Liver (tissue), 9 donors: ENCODE measurements around the gene RASSF8. TPM values are rescaled to one million over a fixed set of nuclear protein-coding genes. Genes with fewer than 3 reads are reported as not detected.

ENCODE experiments used
- DNase-seq: peaks from one replicate; pipeline ENCODE4 v3.0.0-alpha.2; 2017; ENCODE audit warnings: low spot score
- H3K27ac ChIP-seq, 2 donors: one replicate each; pipeline ENCODE4 v1.7.0; 2013; ENCODE audit warnings: inconsistent platforms in 2 of 2, low read length in 2 of 2, control low read depth in 1 of 2, low read depth in 1 of 2, mild to moderate bottlenecking in 1 of 2
- H3K27me3 ChIP-seq, 4 donors: one replicate each; pipeline versions ENCODE4 v1.6.1 to v1.7.0; 2013; ENCODE audit warnings: low read length in 3 of 4, inconsistent platforms in 1 of 4, mild to moderate bottlenecking in 1 of 4, moderate library complexity in 1 of 4; ENCODE audit not compliant: control insufficient read depth in 4 of 4, insufficient read depth in 4 of 4
- H3K36me3 ChIP-seq, 4 donors: one replicate each; pipeline versions ENCODE4 v1.6.1 to v1.7.0; 2013; ENCODE audit warnings: low read length in 3 of 4, mild to moderate bottlenecking in 3 of 4, low read depth in 1 of 4, moderate library complexity in 1 of 4; ENCODE audit not compliant: control insufficient read depth in 4 of 4, insufficient read depth in 3 of 4
- H3K4me1 ChIP-seq, 4 donors: one replicate each; pipeline versions ENCODE4 v1.6.1 to v1.7.0; 2013; ENCODE audit warnings: low read length in 3 of 4, mild to moderate bottlenecking in 3 of 4, moderate library complexity in 1 of 4; ENCODE audit not compliant: control insufficient read depth in 4 of 4, insufficient read depth in 4 of 4
- H3K4me3 ChIP-seq, 3 donors: one replicate each; pipeline versions ENCODE4 v1.6.1 to v1.7.0; 2013; ENCODE audit warnings: low read length in 3 of 3, control low read depth in 1 of 3, low read depth in 1 of 3, mild to moderate bottlenecking in 1 of 3
- H3K9ac ChIP-seq, 2 donors: one replicate each; pipeline ENCODE4 v1.7.0; 2013; ENCODE audit warnings: low read length in 2 of 2, mild to moderate bottlenecking in 2 of 2, moderate library complexity in 2 of 2, control low read depth in 1 of 2, low read depth in 1 of 2
- H3K9me3 ChIP-seq, 4 donors: one replicate each; pipeline versions ENCODE4 v1.6.1 to v1.7.0; 2013; ENCODE audit warnings: low read length in 3 of 4; ENCODE audit not compliant: control insufficient read depth in 4 of 4
- EGR1 ChIP-seq, 2 donors: IDR thresholded peaks; 2 replicates each; pipeline ENCODE4 v1.6.1; 2016 to 2018; ENCODE audit warnings: antibody characterized with exemption in 2 of 2, low read depth in 2 of 2
- FOXA1 ChIP-seq: IDR thresholded peaks from 2 replicates; pipeline ENCODE4 v1.6.1; 2016; ENCODE audit warnings: antibody characterized with exemption
- GABPA ChIP-seq, 2 donors: IDR thresholded peaks in 1 of 2; conservative IDR thresholded peaks in 1 of 2; 2 replicates each; pipeline ENCODE4 v1.6.1; 2016; ENCODE audit warnings: antibody characterized with exemption in 2 of 2, mild to moderate bottlenecking in 1 of 2, moderate library complexity in 1 of 2
- HNF4A ChIP-seq, 2 donors: conservative IDR thresholded peaks; 2 replicates each; pipeline ENCODE4 v1.6.1; 2016; ENCODE audit warnings: antibody characterized with exemption in 2 of 2, mild to moderate bottlenecking in 2 of 2
- NR2F2 ChIP-seq: IDR thresholded peaks from 2 replicates; pipeline ENCODE4 v1.6.1; 2016; ENCODE audit warnings: antibody characterized with exemption
- RAD21 ChIP-seq, 2 donors: IDR thresholded peaks; 2 replicates each; pipeline ENCODE4 v1.6.1; 2016; ENCODE audit warnings: antibody characterized with exemption in 2 of 2, mild to moderate bottlenecking in 2 of 2
- RXRA ChIP-seq, 2 donors: IDR thresholded peaks; 2 replicates each; pipeline ENCODE4 v1.6.1; 2017 to 2018; ENCODE audit warnings: antibody characterized with exemption in 2 of 2, mild to moderate bottlenecking in 1 of 2
- SP1 ChIP-seq: IDR thresholded peaks from 2 replicates; pipeline ENCODE4 v1.6.1; 2018; ENCODE audit warnings: antibody characterized with exemption, mild to moderate bottlenecking
- TAF1 ChIP-seq: conservative IDR thresholded peaks from 2 replicates; pipeline ENCODE4 v1.6.1; 2016; ENCODE audit warnings: antibody characterized with exemption, mild to moderate bottlenecking
- WGBS: extraction: QIAGEN DNeasy Blood & Tissue Kit; methylation state at CpG from one replicate; pipeline ENCODE4 v1.1.7; 2013; 5-methylcytosine and 5-hydroxymethylcytosine counted together
- polyA plus RNA-seq, 2 donors: library from polyadenylated mRNA; stranded (reverse) in 1 of 2; unstranded in 1 of 2; fragments of 200-250 nt in 1 of 2; fragments of >200 nt in 1 of 2; fragmentation: Nextera tagmentation in 1 of 2; extraction: Ambion mirVana in 1 of 2; gene quantifications; one replicate each; pipeline versions ENCODE4 v1.2.1 to v1.2.3, GENCODE V29; 2013 to 2015
- total RNA-seq, 2 donors: library from RNA; depleted of rRNA; stranded (reverse); fragments of >200 nt; gene quantifications; one replicate each; pipeline ENCODE4 v1.2.3, GENCODE V29; 2014
- TF ChIP-seq, protein P1 (sequence below): IDR thresholded peaks from 2 replicates; pipeline ENCODE4 v1.6.1; 2016; ENCODE audit warnings: antibody characterized with exemption, mild to moderate bottlenecking
- TF ChIP-seq, protein P2 (sequence below): IDR thresholded peaks from 2 replicates; pipeline ENCODE4 v1.6.1; 2016; ENCODE audit warnings: antibody characterized with exemption
- TF ChIP-seq, protein P3 (sequence below): IDR thresholded peaks from 2 replicates; pipeline ENCODE4 v1.6.1; 2016; ENCODE audit warnings: antibody characterized with exemption
- TF ChIP-seq, protein P4 (sequence below): fragments of 150-350 bp; IDR thresholded peaks from 2 replicates; pipeline ENCODE4 v1.5.1; 2017; ENCODE audit warnings: improper control_type of control experiment, low read depth, low read length; ENCODE audit not compliant: missing input control
- donor health status: healthy.
- donor health status: healthy.
- donor health status: healthy.
- donor health status: healthy.
- donor health status: healthy.

The RASSF8 gene
- total and polyA plus RNA-seq, 4 donors: 1.7 to 9.4 (median 3.3) TPM

DNA sequence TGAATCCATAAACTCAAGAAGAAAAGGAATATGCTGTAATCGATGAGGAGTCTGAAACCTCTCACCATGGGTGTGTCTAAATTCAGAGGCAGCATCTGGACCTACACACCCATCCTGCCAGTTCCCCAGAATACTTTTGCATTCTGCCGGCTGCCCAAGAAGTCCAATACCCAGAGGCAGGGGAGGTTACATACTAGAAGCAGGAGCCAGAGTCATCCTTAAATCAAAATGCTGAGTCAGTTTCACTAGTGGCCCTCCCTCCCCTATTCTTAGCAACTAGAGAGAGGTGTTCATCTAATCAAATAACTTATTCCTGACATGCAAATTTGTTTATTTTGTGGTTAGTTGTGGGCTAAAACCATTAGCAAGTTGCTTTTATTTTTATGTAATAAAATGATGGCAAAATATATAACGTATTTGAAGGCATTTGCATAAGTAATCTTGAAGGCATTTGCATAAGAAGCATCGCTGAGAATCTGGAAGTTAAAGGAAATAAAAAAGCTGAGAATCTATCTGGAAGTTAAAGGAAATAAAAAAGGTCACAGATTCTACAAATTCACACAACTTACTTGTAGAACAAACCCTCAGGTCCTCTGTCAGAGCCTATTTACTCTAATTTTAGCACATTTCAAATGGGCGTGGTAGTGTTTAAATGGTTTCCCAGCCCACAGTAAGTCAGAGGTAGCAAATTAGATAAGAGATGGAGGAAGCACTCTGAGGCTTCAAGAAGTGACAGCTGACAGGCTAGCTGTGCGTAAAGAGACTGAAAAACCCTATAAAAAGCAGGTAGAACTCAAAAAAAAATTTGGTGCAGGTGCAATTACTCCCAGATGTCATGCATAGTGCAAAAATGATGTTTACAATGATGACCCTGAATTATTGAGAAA is 158.6 kb downstream of the RASSF8 start (continued):
- TF ChIP-seq, protein P1, sequence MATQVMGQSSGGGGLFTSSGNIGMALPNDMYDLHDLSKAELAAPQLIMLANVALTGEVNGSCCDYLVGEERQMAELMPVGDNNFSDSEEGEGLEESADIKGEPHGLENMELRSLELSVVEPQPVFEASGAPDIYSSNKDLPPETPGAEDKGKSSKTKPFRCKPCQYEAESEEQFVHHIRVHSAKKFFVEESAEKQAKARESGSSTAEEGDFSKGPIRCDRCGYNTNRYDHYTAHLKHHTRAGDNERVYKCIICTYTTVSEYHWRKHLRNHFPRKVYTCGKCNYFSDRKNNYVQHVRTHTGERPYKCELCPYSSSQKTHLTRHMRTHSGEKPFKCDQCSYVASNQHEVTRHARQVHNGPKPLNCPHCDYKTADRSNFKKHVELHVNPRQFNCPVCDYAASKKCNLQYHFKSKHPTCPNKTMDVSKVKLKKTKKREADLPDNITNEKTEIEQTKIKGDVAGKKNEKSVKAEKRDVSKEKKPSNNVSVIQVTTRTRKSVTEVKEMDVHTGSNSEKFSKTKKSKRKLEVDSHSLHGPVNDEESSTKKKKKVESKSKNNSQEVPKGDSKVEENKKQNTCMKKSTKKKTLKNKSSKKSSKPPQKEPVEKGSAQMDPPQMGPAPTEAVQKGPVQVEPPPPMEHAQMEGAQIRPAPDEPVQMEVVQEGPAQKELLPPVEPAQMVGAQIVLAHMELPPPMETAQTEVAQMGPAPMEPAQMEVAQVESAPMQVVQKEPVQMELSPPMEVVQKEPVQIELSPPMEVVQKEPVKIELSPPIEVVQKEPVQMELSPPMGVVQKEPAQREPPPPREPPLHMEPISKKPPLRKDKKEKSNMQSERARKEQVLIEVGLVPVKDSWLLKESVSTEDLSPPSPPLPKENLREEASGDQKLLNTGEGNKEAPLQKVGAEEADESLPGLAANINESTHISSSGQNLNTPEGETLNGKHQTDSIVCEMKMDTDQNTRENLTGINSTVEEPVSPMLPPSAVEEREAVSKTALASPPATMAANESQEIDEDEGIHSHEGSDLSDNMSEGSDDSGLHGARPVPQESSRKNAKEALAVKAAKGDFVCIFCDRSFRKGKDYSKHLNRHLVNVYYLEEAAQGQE: no peak
- TF ChIP-seq FOXA1 (no peak), SP1 (no peak)

DNA sequence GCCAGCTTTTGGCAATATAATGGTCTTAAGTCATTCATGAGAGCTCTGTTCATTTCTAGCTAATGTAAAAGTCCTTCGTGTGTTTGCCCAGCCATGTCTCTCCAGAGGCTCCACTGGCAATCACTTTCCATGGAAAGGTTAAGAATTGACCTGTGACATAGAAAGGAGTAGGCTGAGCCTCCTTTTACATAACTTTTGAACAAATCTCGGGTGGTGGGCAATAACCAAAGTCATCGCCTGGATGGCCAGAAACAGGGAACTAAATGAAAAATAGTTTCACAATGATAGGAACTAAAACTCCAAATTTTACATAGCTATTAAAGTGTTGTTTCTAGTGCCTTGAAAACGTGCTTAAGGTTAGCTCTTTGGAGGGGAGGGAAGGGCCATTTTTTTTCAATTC is 159.8 kb downstream of the RASSF8 start:
- Histone ChIP-seq H3K4me3 (no peak overlapping the region), H3K36me3 (no peaks in the 10 kb centered on the region), H3K9ac (no peak overlapping the region), H3K9me3 (no peaks in the 10 kb centered on the region), H3K27ac (no peak overlapping the region), H3K4me1 (peaks cover 8 to 26% (median 20%) of the 10 kb centered on the region in 4 donors), H3K27me3 (peaks cover 0 to 14% (median 5%) of the 10 kb centered on the region in 4 donors)
- DNase-seq: no peak
- WGBS: 87% methylated on average over 4 of the region's 4 CpGs
- TF ChIP-seq NR2F2 (no peak), SP1 (no peak), RXRA (IDR thresholded peaks at IDR 0.05) (no peak), HNF4A (conservative IDR thresholded peaks at IDR 0.05) (no peak), TAF1 (no peak), EGR1 (IDR thresholded peaks at IDR 0.05; ENCODE audit: low read depth in 2 of 2) (no peak)
- TF ChIP-seq, protein P2, sequence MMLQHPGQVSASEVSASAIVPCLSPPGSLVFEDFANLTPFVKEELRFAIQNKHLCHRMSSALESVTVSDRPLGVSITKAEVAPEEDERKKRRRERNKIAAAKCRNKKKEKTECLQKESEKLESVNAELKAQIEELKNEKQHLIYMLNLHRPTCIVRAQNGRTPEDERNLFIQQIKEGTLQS: no peak
- TF ChIP-seq, protein P3, sequence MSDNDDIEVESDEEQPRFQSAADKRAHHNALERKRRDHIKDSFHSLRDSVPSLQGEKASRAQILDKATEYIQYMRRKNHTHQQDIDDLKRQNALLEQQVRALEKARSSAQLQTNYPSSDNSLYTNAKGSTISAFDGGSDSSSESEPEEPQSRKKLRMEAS: no peak
- TF ChIP-seq, protein P1: no peak

DNA sequence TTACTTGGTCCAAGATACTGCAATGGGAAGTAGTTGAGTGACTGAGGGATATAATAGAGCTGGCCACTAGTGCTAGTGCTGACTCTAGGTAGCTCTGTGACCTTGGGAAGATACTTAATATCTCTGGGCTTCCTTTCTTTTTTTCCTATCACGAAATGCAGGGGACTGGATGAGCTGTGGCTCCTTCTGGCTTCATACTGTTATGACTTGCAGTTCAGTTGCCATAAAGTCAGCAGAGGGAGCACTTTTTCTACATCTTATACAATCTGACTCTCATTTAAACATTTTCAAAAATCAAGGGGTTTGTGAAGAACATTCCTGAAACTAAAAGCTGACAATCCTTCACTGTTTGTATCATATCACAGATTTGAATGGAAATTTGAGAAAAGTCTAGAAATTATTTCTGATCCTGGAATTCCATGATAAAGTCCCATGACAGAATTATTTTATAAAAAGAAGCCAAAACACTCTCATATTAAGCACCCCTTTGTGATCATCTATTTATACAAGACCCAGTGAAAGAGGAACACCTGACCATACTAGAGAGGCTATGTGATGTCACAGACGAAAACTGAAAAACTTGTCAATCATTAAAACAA is 161.0 kb downstream of the RASSF8 start:
- no peak for TF ChIP-seq GABPA (IDR thresholded peaks at IDR 0.05 in 1 of 2, conservative IDR thresholded peaks at IDR 0.05 in 1 of 2)
- peak; percentile 67 to 74 for TF ChIP-seq RAD21 (IDR thresholded peaks at IDR 0.05)
- TF ChIP-seq, protein P4, sequence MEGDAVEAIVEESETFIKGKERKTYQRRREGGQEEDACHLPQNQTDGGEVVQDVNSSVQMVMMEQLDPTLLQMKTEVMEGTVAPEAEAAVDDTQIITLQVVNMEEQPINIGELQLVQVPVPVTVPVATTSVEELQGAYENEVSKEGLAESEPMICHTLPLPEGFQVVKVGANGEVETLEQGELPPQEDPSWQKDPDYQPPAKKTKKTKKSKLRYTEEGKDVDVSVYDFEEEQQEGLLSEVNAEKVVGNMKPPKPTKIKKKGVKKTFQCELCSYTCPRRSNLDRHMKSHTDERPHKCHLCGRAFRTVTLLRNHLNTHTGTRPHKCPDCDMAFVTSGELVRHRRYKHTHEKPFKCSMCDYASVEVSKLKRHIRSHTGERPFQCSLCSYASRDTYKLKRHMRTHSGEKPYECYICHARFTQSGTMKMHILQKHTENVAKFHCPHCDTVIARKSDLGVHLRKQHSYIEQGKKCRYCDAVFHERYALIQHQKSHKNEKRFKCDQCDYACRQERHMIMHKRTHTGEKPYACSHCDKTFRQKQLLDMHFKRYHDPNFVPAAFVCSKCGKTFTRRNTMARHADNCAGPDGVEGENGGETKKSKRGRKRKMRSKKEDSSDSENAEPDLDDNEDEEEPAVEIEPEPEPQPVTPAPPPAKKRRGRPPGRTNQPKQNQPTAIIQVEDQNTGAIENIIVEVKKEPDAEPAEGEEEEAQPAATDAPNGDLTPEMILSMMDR: peak; percentile 38
- TF ChIP-seq FOXA1: no peak
- Histone ChIP-seq H3K9me3 (no peaks in the 10 kb centered on the region), H3K36me3 (no peaks in the 10 kb centered on the region), H3K4me1 (peaks cover 5 to 27% (median 19%) of the 10 kb centered on the region in 4 donors), H3K27ac (no peak overlapping the region), H3K27me3 (peaks cover 0 to 20% (median 5%) of the 10 kb centered on the region in 4 donors), H3K4me3 (no peak overlapping the region), H3K9ac (peak overlapping the region in 1 of 2 donors; percentile 6)
- no peak for DNase-seq
- 32% methylated on average over 2 of the region's 2 CpGs for WGBS
